HCT116 (cell line): Measurements from ENCODE around the gene LGALS12. TPM values are rescaled to one million over a fixed set of nuclear protein-coding genes. Genes with fewer than 3 reads are reported as not detected.

Source experiments
- ATAC-seq: fragments of 200-7000 bp; cut with Tn5 transposase; 2 replicates; pipeline ENCODE4 v1.9.1; 2020; ENCODE audit warnings: mild to moderate bottlenecking, moderate library complexity
- BruUV-seq: library from RNA; stranded (reverse); fragments of 400-500 nt; replicated peaks from 2 replicates; lab custom pipeline; 2021; lab: Mats Ljungman, UMichigan
- CTCF ChIA-PET: fragments of 300-600 bp; sonication (Branson Sonifier 250); formaldehyde crosslinking; loops from one replicate; lab custom pipeline; 2021; ENCODE audit warnings: antibody characterized with exemption; lab: Charles Lee
- POLR2A ChIA-PET: fragments of 300-600, 350-600 bp; sonication (Branson Sonifier 250); formaldehyde crosslinking; loops from one replicate; lab custom pipeline; 2021; ENCODE audit warnings: antibody characterized with exemption; lab: Charles Lee
- RAD21 ChIA-PET, 2 experiments: fragments of 300-600 bp; sonication (Branson Sonifier 250); formaldehyde crosslinking; loops; one replicate each; lab custom pipeline; 2023; ENCODE audit warnings: low total read pairs in 2 of 2; ENCODE audit not compliant: uncharacterized antibody in 2 of 2, unreplicated experiment in 2 of 2, low non-redundant PET in 1 of 2; lab: Charles Lee
- DNase-seq: peaks from one replicate; pipeline ENCODE4 v3.0.0-alpha.2; 2010; ENCODE audit warnings: low read depth, low spot score
- H2AFZ ChIP-seq: fragments of 200-600 bp; shearing (Covaris generic), sonication (generic); 2 replicates; pipeline ENCODE4 v1.6.1; 2017; ENCODE audit warnings: low read depth, mixed run types, mixed read lengths, antibody characterized with exemption, low read length; ENCODE audit not compliant: poor library complexity, severe bottlenecking
- H3K27ac ChIP-seq: 2 replicates; pipeline ENCODE4 v1.5.1; 2012; ENCODE audit warnings: low read depth, low read length
- H3K27me3 ChIP-seq: fragments of 200-600 bp; sonication (generic); 2 replicates; pipeline ENCODE4 v1.6.1; 2016; ENCODE audit warnings: mixed run types, low read length, mixed read lengths; ENCODE audit not compliant: insufficient read depth
- H3K36me3 ChIP-seq, 2 experiments: fragments of 200-500 bp in 1 of 2; fragments of 200-600 bp in 1 of 2; sonication (Bioruptor generic) in 1 of 2; sonication (generic) in 1 of 2; 2 replicates each; pipeline versions ENCODE4 v1.5.1 to v1.6.1; 2014 to 2016; ENCODE audit warnings: low read length in 2 of 2, inconsistent platforms in 1 of 2, mixed read lengths in 1 of 2, mixed run types in 1 of 2; ENCODE audit not compliant: insufficient read depth in 2 of 2, control insufficient read depth in 1 of 2
- H3K4me1 ChIP-seq, 2 experiments: fragments of 200-600 bp in 1 of 2; sonication (generic) in 1 of 2; 2 replicates each; pipeline versions ENCODE4 v1.5.1 to v1.6.1; 2012 to 2017; ENCODE audit warnings: low read length in 2 of 2, inconsistent platforms in 1 of 2, mild to moderate bottlenecking in 1 of 2, mixed read lengths in 1 of 2, mixed run types in 1 of 2, moderate library complexity in 1 of 2; ENCODE audit not compliant: insufficient read depth in 2 of 2, control insufficient read depth in 1 of 2
- H3K4me2 ChIP-seq: fragments of 200-600 bp; sonication (generic); 2 replicates; pipeline ENCODE4 v1.6.1; 2017; ENCODE audit warnings: mixed run types, low read length, mixed read lengths
- H3K4me3 ChIP-seq, 2 experiments: fragments of 200-600 bp in 1 of 2; sonication (generic) in 1 of 2; replicated peaks in 1 of 2; 2 replicates each; pipeline ENCODE4 v1.5.1; 2011 to 2016; ENCODE audit warnings: low read length in 2 of 2, control low read depth in 1 of 2, low read depth in 1 of 2, mild to moderate bottlenecking in 1 of 2, mixed read lengths in 1 of 2, mixed run types in 1 of 2
- H3K79me2 ChIP-seq: fragments of 200-600 bp; sonication (generic); 2 replicates; pipeline ENCODE4 v1.6.1; 2017; ENCODE audit warnings: mild to moderate bottlenecking, mixed run types, low read length, moderate library complexity, mixed read lengths; ENCODE audit not compliant: insufficient read depth
- H3K9ac ChIP-seq: fragments of 200-600 bp; sonication (generic); 2 replicates; pipeline ENCODE4 v1.6.1; 2016; ENCODE audit warnings: low read length, mixed read lengths
- H3K9me2 ChIP-seq: fragments of 200-600 bp; sonication (generic), shearing (Covaris generic); 2 replicates; pipeline ENCODE4 v1.6.1; 2017; ENCODE audit warnings: mixed run types, mild to moderate bottlenecking, moderate library complexity; ENCODE audit not compliant: insufficient read depth
- H3K9me3 ChIP-seq, 2 experiments: fragments of 200-500 bp in 1 of 2; fragments of 200-600 bp in 1 of 2; sonication (Bioruptor generic) in 1 of 2; sonication (generic) in 1 of 2; 2 replicates each; pipeline ENCODE4 v1.6.1; 2014 to 2017; ENCODE audit warnings: low read length in 2 of 2, mixed read lengths in 2 of 2, inconsistent platforms in 1 of 2, low read depth in 1 of 2, mild to moderate bottlenecking in 1 of 2, mixed run types in 1 of 2, moderate library complexity in 1 of 2; ENCODE audit not compliant: control insufficient read depth in 1 of 2, insufficient read depth in 1 of 2
- H4K20me1 ChIP-seq: fragments of 200-600 bp; sonication (generic), shearing (Covaris generic); 2 replicates; pipeline ENCODE4 v1.6.1; 2017; ENCODE audit warnings: mixed run types, mild to moderate bottlenecking, moderate library complexity; ENCODE audit not compliant: insufficient read depth
- CBX3 ChIP-seq: IDR thresholded peaks from 2 replicates; pipeline ENCODE4 v1.6.1; 2012; ENCODE audit warnings: low read depth
- CEBPB ChIP-seq: IDR thresholded peaks from 2 replicates; pipeline ENCODE4 v1.6.1; 2012; ENCODE audit warnings: low read depth
- CTCF ChIP-seq, 3 experiments: fragments of 200-600 bp in 1 of 3; sonication (generic) in 1 of 3; IDR thresholded peaks in 2 of 3; conservative IDR thresholded peaks in 1 of 3; 2 replicates each; pipeline ENCODE4 v1.5.1; 2012 to 2017; ENCODE audit warnings: low read depth in 2 of 3, low read length in 2 of 3, antibody characterized with exemption in 1 of 3, borderline replicate concordance in 1 of 3, control low read depth in 1 of 3, mild to moderate bottlenecking in 1 of 3, mixed read lengths in 1 of 3, mixed run types in 1 of 3, moderate library complexity in 1 of 3; ENCODE audit not compliant: insufficient read depth in 1 of 3
- EGR1 ChIP-seq: IDR thresholded peaks from 2 replicates; pipeline ENCODE4 v1.6.1; 2012; ENCODE audit warnings: low read depth
- ELF1 ChIP-seq: IDR thresholded peaks from 2 replicates; pipeline ENCODE4 v1.6.1; 2012; ENCODE audit warnings: low read depth, borderline replicate concordance
- EZH2 ChIP-seq: fragments of 200-600 bp; sonication (generic); IDR thresholded peaks from 2 replicates; pipeline ENCODE4 v1.6.1; 2017; ENCODE audit warnings: antibody characterized with exemption, mixed run types
- EZH2phosphoT487 ChIP-seq: fragments of 200-600 bp; IDR thresholded peaks from 2 replicates; pipeline ENCODE4 v1.6.1; 2018; ENCODE audit warnings: antibody characterized with exemption, borderline replicate concordance
- FOSL1 ChIP-seq: IDR thresholded peaks from 2 replicates; pipeline ENCODE4 v1.6.1; 2012; ENCODE audit warnings: low read depth
- JUND ChIP-seq: IDR thresholded peaks from 2 replicates; pipeline ENCODE4 v1.6.1; 2012
- MAX ChIP-seq: IDR thresholded peaks from 2 replicates; pipeline ENCODE4 v1.6.1; 2012
- RAD21 ChIP-seq: IDR thresholded peaks from 2 replicates; pipeline ENCODE4 v1.6.1; 2012; ENCODE audit warnings: low read depth, mild to moderate bottlenecking
- SIN3A ChIP-seq: IDR thresholded peaks from 2 replicates; pipeline ENCODE4 v1.6.1; 2012; ENCODE audit warnings: low read depth
- SP1 ChIP-seq: IDR thresholded peaks from 2 replicates; pipeline ENCODE4 v1.6.1; 2012; ENCODE audit warnings: low read depth
- SRF ChIP-seq: IDR thresholded peaks from 2 replicates; pipeline ENCODE4 v1.6.1; 2012; ENCODE audit warnings: low read depth
- TCF7L2 ChIP-seq: IDR thresholded peaks from 2 replicates; pipeline ENCODE4 v1.7.0; 2011; ENCODE audit warnings: borderline replicate concordance, inconsistent platforms; ENCODE audit not compliant: insufficient read depth, insufficient read length; ENCODE audit errors: extremely low read depth
- YY1 ChIP-seq: IDR thresholded peaks from 2 replicates; pipeline ENCODE4 v1.6.1; 2011; ENCODE audit warnings: low read length, low read depth, moderate library complexity, mild to moderate bottlenecking; ENCODE audit not compliant: insufficient replicate concordance; ENCODE audit errors: extremely low read depth
- ZNF274 ChIP-seq: fragments of 200-500 bp; sonication (Bioruptor generic); IDR thresholded peaks from 2 replicates; pipeline ENCODE4 v1.6.1; 2014; ENCODE audit warnings: mild to moderate bottlenecking, low read depth, low read length, inconsistent platforms
- intact Hi-C: fragments of 100-400 bp; cut with micrococcal nuclease; formaldehyde crosslinking; loops from 2 replicates; pipeline ENCODE4 v1.10.0; 2022
- total RNA-seq: library from RNA; stranded (reverse); gene quantifications from one replicate; pipeline ENCODE4 v1.2.1, GENCODE V29; 2021; ENCODE audit not compliant: unreplicated experiment

The LGALS12 gene
- total RNA-seq, 1 experiment from 2014 or later = not detected

GRCh38 chr11:63508009-63508408 is 2.1 kb downstream of the LGALS12 start:
- ChIA-PET CTCF (interaction anchor here (1.3 to 2.2 kb wide), 3 partner anchors 26 to 473 kb away, joined by 3 to 16 read pairs (median 5); no protein-coding TSS in a partner anchor), POLR2A (no interaction called here), RAD21 (interaction anchor here in 1 of 2 experiments (1.0 kb wide), 1 partner anchor 29 kb away, joined by 3 read pairs; no protein-coding TSS in a partner anchor)
- Histone ChIP-seq H3K9me3 (no peaks in the 10 kb centered on the region), H3K27me3 (no peaks in the 10 kb centered on the region), H3K9me2 (no peaks in the 10 kb centered on the region), H3K9ac (no peak overlapping the region), H3K4me3 (no peak overlapping the region), H3K4me2 (no peak overlapping the region), H3K79me2 (no peaks in the 10 kb centered on the region), H3K36me3 (no peaks in the 10 kb centered on the region), H2AFZ (no peak overlapping the region), H3K4me1 (no peaks in the 10 kb centered on the region), H4K20me1 (no peaks in the 10 kb centered on the region), H3K27ac (no peak overlapping the region)
- no TSS peak for BruUV-seq
- intact Hi-C loops = loop anchor here (10.0 kb wide), 1 partner anchor 1207 kb away; no protein-coding TSS in a partner anchor
- TF ChIP-seq JUND (no peak), FOSL1 (no peak), RAD21 (peak; percentile 66), CTCF (IDR thresholded peaks at IDR 0.05 in 2 of 3, conservative IDR thresholded peaks at IDR 0.05 in 1 of 3; ENCODE audit: borderline replicate concordance in 1 of 3, insufficient read depth in 1 of 3, low read depth in 2 of 3, low read length in 2 of 3) (peak; percentile 46 to 68 (median 56); a peak in 5 of 6 replicates)
- ATAC-seq = peak; percentile 98
- peak; percentile 28 for DNase-seq

- H3K27me3 ChIP-seq = no peaks in the 10 kb centered on the region
- CTCF ChIA-PET = interaction anchor here (1.7 to 2.2 kb wide), 2 partner anchors 27 to 30 kb away, joined by 5 to 16 read pairs; no protein-coding TSS in a partner anchor
- DNase-seq (no peak), ATAC-seq (no peak)
- H4K20me1 ChIP-seq = no peaks in the 10 kb centered on the region
- H3K9ac ChIP-seq = no peak overlapping the region
- POLR2A ChIA-PET = no interaction called here
- H3K9me3 ChIP-seq = no peaks in the 10 kb centered on the region
- intact Hi-C loops = loop anchor here (10.0 kb wide), 1 partner anchor 1206 kb away; no protein-coding TSS in a partner anchor
- H3K9me2 ChIP-seq = no peaks in the 10 kb centered on the region
- BruUV-seq = no TSS peak
- no peaks in the 10 kb centered on the region for H3K4me1 ChIP-seq
- H3K79me2 ChIP-seq = no peaks in the 10 kb centered on the region
- no peak overlapping the region for H3K4me2 ChIP-seq
- no peaks in the 10 kb centered on the region for H3K36me3 ChIP-seq
- H2AFZ ChIP-seq = no peak overlapping the region
- no peak overlapping the region for H3K4me3 ChIP-seq
- RAD21 ChIA-PET = interaction anchor here in 1 of 2 experiments (1.0 kb wide), 1 partner anchor 29 kb away, joined by 3 read pairs; no protein-coding TSS in a partner anchor
- no peak overlapping the region for H3K27ac ChIP-seq
- TF ChIP-seq MAX (no peak), CEBPB (no peak), TCF7L2 (no peak), EZH2 (no peak), EGR1 (no peak), SRF (no peak), FOSL1 (no peak), ZNF274 (no peak), SP1 (no peak), ELF1 (no peak), CTCF (IDR thresholded peaks at IDR 0.05 in 2 of 3, conservative IDR thresholded peaks at IDR 0.05 in 1 of 3; ENCODE audit: borderline replicate concordance in 1 of 3, insufficient read depth in 1 of 3, low read depth in 2 of 3, low read length in 2 of 3) (no peak), EZH2phosphoT487 (no peak), CBX3 (no peak), SIN3A (no peak), YY1 (no peak)
Measured at GRCh38 chr11:63508745-63509144, 2.9 kb downstream of the LGALS12 start.
